H1 (cell line): ENCODE measurements around the gene CPXM2.

ENCODE experiments used
- FOSL1 ChIP-seq: IDR thresholded peaks from 2 replicates; pipeline ENCODE4 v1.6.1; 2011; ENCODE audit warnings: mild to moderate bottlenecking, low read depth, low read length, moderate library complexity; ENCODE audit not compliant: insufficient read depth
- RAD21 ChIP-seq, 2 experiments: IDR thresholded peaks in 1 of 2; conservative IDR thresholded peaks in 1 of 2; 2 replicates each; pipeline ENCODE4 v1.6.1; 2011; ENCODE audit warnings: low read depth in 2 of 2, low read length in 2 of 2, improper control_type of control experiment in 1 of 2, inconsistent platforms in 1 of 2, mild to moderate bottlenecking in 1 of 2, moderate library complexity in 1 of 2
- ZNF274 ChIP-seq: IDR thresholded peaks from 2 replicates; pipeline ENCODE4 v1.7.0; 2012; ENCODE audit warnings: low read length, borderline replicate concordance; ENCODE audit errors: extremely low read depth

- TF ChIP-seq RAD21 (IDR thresholded peaks at IDR 0.05 in 1 of 2, conservative IDR thresholded peaks at IDR 0.05 in 1 of 2; ENCODE audit: low read depth in 2 of 2, low read length in 2 of 2) (no peak), ZNF274 (no peak), FOSL1 (no peak)
These were observed 25.2 kb upstream of the CPXM2 start for GRCh38 chr10:123916775-123917174.
